Epithelial cell of esophagus (primary cell): ENCODE measurements around the gene SYNE1.
"Not testable (repeated sequence)": the region's sequence is repeated elsewhere in the genome, so short reads cannot be mapped to it uniquely, and the experiment has no call there.

ENCODE experiments used
- DNase-seq: peaks from one replicate; pipeline ENCODE4 v3.0.0; 2010; ENCODE audit warnings: low read depth
- H3K4me3 ChIP-seq: 2 replicates; pipeline ENCODE4 v1.5.1; 2011; ENCODE audit warnings: mild to moderate bottlenecking, low read length, control low read depth
- CTCF ChIP-seq: IDR thresholded peaks from 2 replicates; pipeline ENCODE4 v1.5.1; 2011; ENCODE audit warnings: low read depth, mild to moderate bottlenecking, low read length, control low read depth, inconsistent platforms; ENCODE audit not compliant: insufficient read depth; ENCODE audit errors: missing control alignments

SYNE1 gene

GRCh38 chr6:152673236-152673635 lies 36.1 kb upstream of the SYNE1 start:
- no peak overlapping the region for H3K4me3 ChIP-seq
- TF ChIP-seq CTCF = no peak
- no peak for DNase-seq

GRCh38 chr6:152671171-152671570 lies 34.0 kb upstream of the SYNE1 start:
- no peak for TF ChIP-seq CTCF
- no peak for DNase-seq
- H3K4me3 ChIP-seq = no peak overlapping the region

GRCh38 chr6:152669895-152670294 lies 32.7 kb upstream of the SYNE1 start:
- TF ChIP-seq CTCF = peak; percentile 53
- DNase-seq = peak; percentile 52
- no peak overlapping the region for H3K4me3 ChIP-seq

- no peak overlapping the region for H3K4me3 ChIP-seq
- no peak for DNase-seq
- no peak for TF ChIP-seq CTCF
Observed at GRCh38 chr6:152661776-152662175, 24.6 kb upstream of the SYNE1 start.

GRCh38 chr6:152651986-152652385 lies 14.8 kb upstream of the SYNE1 start:
- no peak overlapping the region for H3K4me3 ChIP-seq
- DNase-seq = peak; percentile 43
- no peak for TF ChIP-seq CTCF

GRCh38 chr6:152648105-152648504 lies 10.9 kb upstream of the SYNE1 start:
- DNase-seq = no peak
- no peak for TF ChIP-seq CTCF
- no peak overlapping the region for H3K4me3 ChIP-seq

- DNase-seq, H3K4me3 ChIP-seq: not testable (repeated sequence)
Observed at GRCh38 chr6:152646732-152647131, 9.6 kb upstream of the SYNE1 start.
